ENCODE data around the gene TAF12. TPM values are rescaled to one million over a fixed set of nuclear protein-coding genes. Genes with fewer than 3 reads are reported as not detected.

The TAF12 gene
- total and polyA plus RNA-seq, 2 of the 4 experiments (the other 2 are of a cell fraction): 28.8 to 31.7 TPM

DNA sequence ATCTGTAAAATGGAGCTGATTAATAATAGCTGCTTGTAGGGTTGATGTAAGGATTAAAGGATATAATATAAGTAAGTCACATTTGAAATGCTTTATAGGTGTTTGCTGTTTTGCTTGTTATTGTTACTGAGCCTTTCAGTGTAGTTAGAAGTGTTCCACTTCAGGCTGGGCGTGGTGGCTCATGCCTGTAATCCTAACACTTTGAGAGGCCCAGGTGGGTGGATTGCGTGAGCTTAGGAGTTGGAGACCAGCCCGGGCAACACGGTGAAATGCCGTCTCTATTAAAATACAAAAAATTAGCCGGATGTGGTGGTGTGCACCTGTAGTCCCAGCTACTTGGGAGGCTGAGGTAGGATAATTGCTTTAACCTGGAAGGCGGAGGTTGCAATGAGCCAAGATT is 77.8 kb downstream of the TAF12 start:
- Histone ChIP-seq H3K4ac (ENCODE audit: low read depth, low read length) (no peak overlapping the region), H3K27ac (ENCODE audit: insufficient read depth, low read length) (no peak overlapping the region), H3K27me3 (ENCODE audit: control insufficient read depth, insufficient read depth, low read length) (no peaks in the 10 kb centered on the region), H2BK5ac (ENCODE audit: low read depth, low read length, poor library complexity, severe bottlenecking) (no peak overlapping the region), H3K9me1 (ENCODE audit: insufficient read depth, low read length) (no peaks in the 10 kb centered on the region), H2AFZ (replicated peaks; ENCODE audit: low read length, poor library complexity) (no peak overlapping the region), H4K91ac (ENCODE audit: insufficient read depth, low read depth, low read length) (no peak overlapping the region), H3K36me3 (ENCODE audit: control insufficient read depth, insufficient read depth, low read length) (peaks cover 49% of the 10 kb centered on the region), H3K18ac (ENCODE audit: low read depth, low read length) (no peak overlapping the region), H2AK9ac (replicated peaks; ENCODE audit: low read depth, low read length, poor library complexity) (no peak overlapping the region), H2BK15ac (ENCODE audit: low read depth, low read length) (no peak overlapping the region), H3K4me2 (ENCODE audit: low read depth, low read length) (no peak overlapping the region), H3K9me3 (ENCODE audit: control insufficient read depth, insufficient read depth, low read length) (no peaks in the 10 kb centered on the region), H4K20me1 (ENCODE audit: insufficient read depth, low read length) (no peaks in the 10 kb centered on the region), H3K56ac (ENCODE audit: extremely low read depth, insufficient read depth, low read length) (no peak overlapping the region), H3K4me1 (ENCODE audit: control insufficient read depth, insufficient read depth, low read length) (no peaks in the 10 kb centered on the region), H2BK20ac (ENCODE audit: low read depth, low read length) (no peak overlapping the region), H4K8ac (ENCODE audit: low read depth in 2 of 2, low read length in 2 of 2) (no peak overlapping the region), H3K4me3 (ENCODE audit: insufficient read depth, low read depth, low read length) (no peak overlapping the region), H4K5ac (ENCODE audit: low read depth, low read length) (no peak overlapping the region), H3K79me1 (ENCODE audit: low read depth in 1 of 2, low read length in 2 of 2) (peaks cover 3 to 6% of the 10 kb centered on the region in 2 experiments; a peak in 2 of 4 replicates), H2BK120ac (ENCODE audit: low read depth, low read length) (no peak overlapping the region), H3K23ac (ENCODE audit: low read depth, low read length) (no peak overlapping the region), H3K14ac (replicated peaks; ENCODE audit: low read depth, low read length) (no peak overlapping the region), H3K9ac (ENCODE audit: low read depth, low read length) (no peak overlapping the region), H2AK5ac (ENCODE audit: low read depth, low read length) (no peak overlapping the region)
- no peak for DNase-seq
- no TSS peak for BruUV-seq (replicated peaks)
- 100% methylated on average over 1 of the region's 7 CpGs; no CpG with 5 or more reads in 1 of the 2 experiments for WGBS, 2 experiments (ENCODE audit: extremely low coverage in 2 of 2, insufficient read length in 1 of 2)
- CTCF ChIA-PET: interaction anchor here (1.0 kb wide), 1 partner anchor 37 kb away, joined by 3 read pairs; no protein-coding TSS in a partner anchor
- POLR2A ChIA-PET (ENCODE audit: unreplicated experiment): no interaction called here
- in situ Hi-C loops (cut with MboI; ENCODE audit: low sequenced_read_pairs) (no loop called here), intact Hi-C loops (cut with micrococcal nuclease) (no loop called here), dilution Hi-C loops (cut with HindIII; ENCODE audit: low sequenced_read_pairs, unreplicated experiment) (no loop called here)
- ATAC-seq (ENCODE audit: low read depth): no peak
- TF ChIP-seq MXI1 (IDR thresholded peaks at IDR 0.05; ENCODE audit: borderline replicate concordance, low read depth, low read length) (no peak), SMC3 (IDR thresholded peaks at IDR 0.05; ENCODE audit: low read depth, low read length) (no peak), FOS (IDR thresholded peaks at IDR 0.05; ENCODE audit: low read depth, low read length) (no peak), RFX5 (IDR thresholded peaks at IDR 0.05; ENCODE audit: low read depth, low read length) (no peak), POLR2A (IDR thresholded peaks at IDR 0.05; ENCODE audit: low read depth, low read length) (no peak), CEBPB (IDR thresholded peaks at IDR 0.05; ENCODE audit: low read depth, low read length) (no peak), RCOR1 (IDR thresholded peaks at IDR 0.05; ENCODE audit: insufficient replicate concordance, low read length) (no peak), MAFK (IDR thresholded peaks at IDR 0.05; ENCODE audit: low read depth, low read length) (no peak), MAZ (IDR thresholded peaks at IDR 0.05; ENCODE audit: borderline replicate concordance, low read depth, low read length) (no peak), BHLHE40 (IDR thresholded peaks at IDR 0.05; ENCODE audit: low read depth, low read length) (no peak), CHD1 (IDR thresholded peaks at IDR 0.05; ENCODE audit: low read depth, low read length) (no peak), ELK1 (IDR thresholded peaks at IDR 0.05; ENCODE audit: borderline replicate concordance, low read depth, low read length) (no peak), USF2 (IDR thresholded peaks at IDR 0.05; ENCODE audit: low read depth, low read length) (no peak), NFE2L2 (IDR thresholded peaks at IDR 0.05; ENCODE audit: low read depth, low read length) (no peak), RAD21 (IDR thresholded peaks at IDR 0.05; ENCODE audit: low read length) (no peak)
- TF ChIP-seq, protein P1, sequence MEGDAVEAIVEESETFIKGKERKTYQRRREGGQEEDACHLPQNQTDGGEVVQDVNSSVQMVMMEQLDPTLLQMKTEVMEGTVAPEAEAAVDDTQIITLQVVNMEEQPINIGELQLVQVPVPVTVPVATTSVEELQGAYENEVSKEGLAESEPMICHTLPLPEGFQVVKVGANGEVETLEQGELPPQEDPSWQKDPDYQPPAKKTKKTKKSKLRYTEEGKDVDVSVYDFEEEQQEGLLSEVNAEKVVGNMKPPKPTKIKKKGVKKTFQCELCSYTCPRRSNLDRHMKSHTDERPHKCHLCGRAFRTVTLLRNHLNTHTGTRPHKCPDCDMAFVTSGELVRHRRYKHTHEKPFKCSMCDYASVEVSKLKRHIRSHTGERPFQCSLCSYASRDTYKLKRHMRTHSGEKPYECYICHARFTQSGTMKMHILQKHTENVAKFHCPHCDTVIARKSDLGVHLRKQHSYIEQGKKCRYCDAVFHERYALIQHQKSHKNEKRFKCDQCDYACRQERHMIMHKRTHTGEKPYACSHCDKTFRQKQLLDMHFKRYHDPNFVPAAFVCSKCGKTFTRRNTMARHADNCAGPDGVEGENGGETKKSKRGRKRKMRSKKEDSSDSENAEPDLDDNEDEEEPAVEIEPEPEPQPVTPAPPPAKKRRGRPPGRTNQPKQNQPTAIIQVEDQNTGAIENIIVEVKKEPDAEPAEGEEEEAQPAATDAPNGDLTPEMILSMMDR (conservative IDR thresholded peaks at IDR 0.05; ENCODE audit: low read depth, low read length): no peak

Measured in IMR-90 (cell line).